AG09309 (cell line): ENCODE data around the gene GAL3ST2.
"Not testable (repeated sequence)": the region's sequence is repeated elsewhere in the genome, so short reads cannot be mapped to it uniquely, and the experiment has no call there.

Source experiments
- DNase-seq: peaks from one replicate; pipeline ENCODE4 v3.0.0-alpha.2; 2010; ENCODE audit warnings: low read depth
- H3K4me3 ChIP-seq: 2 replicates; pipeline ENCODE4 v1.5.1; 2011; ENCODE audit warnings: mild to moderate bottlenecking, low read depth, low read length, moderate library complexity; ENCODE audit not compliant: control insufficient read depth
- CTCF ChIP-seq: IDR thresholded peaks from 2 replicates; pipeline ENCODE4 v1.5.1; 2011; ENCODE audit warnings: mild to moderate bottlenecking, low read depth, low read length, inconsistent platforms; ENCODE audit not compliant: insufficient read depth, control insufficient read depth; ENCODE audit errors: missing control alignments

The GAL3ST2 gene

GRCh38 chr2:241798081-241798630, 21.5 kb downstream of the GAL3ST2 start:
- no peak overlapping the region for H3K4me3 ChIP-seq
- no peak for TF ChIP-seq CTCF
- no peak for DNase-seq

- no peak overlapping the region for H3K4me3 ChIP-seq
- DNase-seq: no peak
- no peak for TF ChIP-seq CTCF
Measured at GRCh38 chr2:241798631-241799521, 22.3 kb downstream of the GAL3ST2 start.

GRCh38 chr2:241799522-241800197, 23.0 kb downstream of the GAL3ST2 start:
- TF ChIP-seq CTCF: no peak
- DNase-seq: no peak
- no peak overlapping the region for H3K4me3 ChIP-seq

- H3K4me3 ChIP-seq, DNase-seq: not testable (repeated sequence)
Measured at GRCh38 chr2:241800198-241800903, 23.7 kb downstream of the GAL3ST2 start.

GRCh38 chr2:241801611-241802420, 25.2 kb downstream of the GAL3ST2 start:
- H3K4me3 ChIP-seq: no peak overlapping the region
- TF ChIP-seq CTCF: no peak
- no peak for DNase-seq

- no peak for TF ChIP-seq CTCF
- no peak overlapping the region for H3K4me3 ChIP-seq
- no peak for DNase-seq
Measured at GRCh38 chr2:241802421-241803318, 26.0 kb downstream of the GAL3ST2 start.
